ENCODE results near the gene POM121. TPM values are rescaled to one million over a fixed set of nuclear protein-coding genes. Genes with fewer than 3 reads are reported as not detected.
"Not testable (repeated sequence)": the region's sequence is repeated elsewhere in the genome, so short reads cannot be mapped to it uniquely, and the experiment has no call there.

The POM121 gene
- total RNA-seq, 1 donor from 2014 or later = 21.9 TPM

GRCh38 chr7:72997887-72998468 lies 73.1 kb downstream of the POM121 start:
- DNase-seq (ENCODE audit: extremely low spot score in 2 of 2); H3K27me3 ChIP-seq; H3K27ac ChIP-seq; H3K4me3 ChIP-seq; H3K9me3 ChIP-seq; H3K36me3 ChIP-seq; intact Hi-C loops (cut with DNase I); H3K4me1 ChIP-seq: not testable (repeated sequence)

Small RNAs within 50 kb of the gene (small RNA-seq; reads per million reads assigned to genes)
- not detected for gene RF00019

Other genes with a start within 250 kb of the POM121 start
- gene TYW1B, start 96.9 kb upstream of the POM121 start, total RNA-seq = 6.9 TPM
- gene TRIM74, start 44.4 kb downstream of the POM121 start, total RNA-seq = not detected
- gene SPDYE8, start 104.7 kb downstream of the POM121 start, total RNA-seq = not detected
- not detected for gene SPDYE11, start 132.8 kb downstream of the POM121 start, total RNA-seq
- gene SPDYE9, start 160.9 kb downstream of the POM121 start, total RNA-seq = not detected

Measured in vagina (tissue), 2 donors.